HEK293T (cell line): ENCODE results near the gene STAB1.

ENCODE experiments used
- ARNT ChIP-seq: fragments of 450-650 bp; IDR thresholded peaks from 2 replicates; pipeline ENCODE4 v1.6.1; 2017; ENCODE audit warnings: mild to moderate bottlenecking
- ELF4 ChIP-seq: fragments of 450-650 bp; IDR thresholded peaks from 2 replicates; pipeline ENCODE4 v1.6.1; 2017; ENCODE audit warnings: antibody characterized with exemption
- FOXM1 ChIP-seq: fragments of 450-650 bp; IDR thresholded peaks from 2 replicates; pipeline ENCODE4 v1.6.1; 2017; ENCODE audit warnings: mild to moderate bottlenecking, borderline replicate concordance
- NFRKB ChIP-seq: fragments of 450-650 bp; IDR thresholded peaks from 2 replicates; pipeline ENCODE4 v1.6.1; 2016; ENCODE audit warnings: mild to moderate bottlenecking, moderate library complexity
- SP1 ChIP-seq: fragments of 450-650 bp; IDR thresholded peaks from 2 replicates; pipeline ENCODE4 v1.6.1; 2017
- SUZ12 ChIP-seq: fragments of 450-650 bp; IDR thresholded peaks from 2 replicates; pipeline ENCODE4 v1.6.1; 2016; ENCODE audit warnings: mild to moderate bottlenecking
- TARDBP ChIP-seq: fragments of 450-650 bp; IDR thresholded peaks from 2 replicates; pipeline ENCODE4 v1.6.1; 2016
- ZNF384 ChIP-seq: fragments of 450-650 bp; IDR thresholded peaks from 2 replicates; pipeline ENCODE4 v1.6.1; 2016
- TF ChIP-seq, protein P1 (sequence below): fragments of 450-650 bp; IDR thresholded peaks from 2 replicates; pipeline ENCODE4 v1.6.1; 2016

DNA sequence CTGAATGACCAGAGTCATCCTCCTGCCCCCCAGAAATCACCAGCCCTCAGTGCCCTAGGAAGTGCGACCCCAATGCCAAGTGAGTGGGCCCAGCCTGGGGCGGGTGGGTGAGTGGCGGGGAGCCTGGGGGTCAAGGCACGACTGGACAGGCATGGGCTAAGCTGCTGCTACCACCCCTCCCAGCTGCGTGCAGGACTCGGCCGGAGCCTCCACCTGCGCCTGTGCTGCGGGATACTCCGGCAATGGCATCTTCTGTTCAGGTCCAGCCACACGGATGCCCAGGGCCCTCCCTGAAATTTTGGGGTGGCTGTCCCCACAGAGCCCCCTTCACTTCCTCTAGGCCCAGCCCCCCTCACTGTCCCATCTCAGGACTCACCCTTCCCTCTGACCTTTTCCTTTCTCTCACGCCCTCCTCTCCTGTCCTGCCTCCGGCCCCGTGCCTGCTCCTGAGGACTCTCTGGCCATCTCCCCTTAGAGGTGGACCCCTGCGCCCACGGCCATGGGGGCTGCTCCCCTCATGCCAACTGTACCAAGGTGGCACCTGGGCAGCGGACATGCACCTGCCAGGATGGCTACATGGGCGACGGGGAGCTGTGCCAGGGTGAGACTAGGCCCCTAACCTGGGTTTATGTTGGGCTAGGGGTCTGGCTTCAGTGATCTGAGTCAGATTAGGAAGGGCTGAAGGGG, 21.5 kb downstream of the STAB1 start:
- no peak for TF ChIP-seq ELF4
- TF ChIP-seq SUZ12, result no peak
- TF ChIP-seq TARDBP, result no peak
- no peak for TF ChIP-seq FOXM1
- no peak for TF ChIP-seq SP1
- TF ChIP-seq, protein P1, sequence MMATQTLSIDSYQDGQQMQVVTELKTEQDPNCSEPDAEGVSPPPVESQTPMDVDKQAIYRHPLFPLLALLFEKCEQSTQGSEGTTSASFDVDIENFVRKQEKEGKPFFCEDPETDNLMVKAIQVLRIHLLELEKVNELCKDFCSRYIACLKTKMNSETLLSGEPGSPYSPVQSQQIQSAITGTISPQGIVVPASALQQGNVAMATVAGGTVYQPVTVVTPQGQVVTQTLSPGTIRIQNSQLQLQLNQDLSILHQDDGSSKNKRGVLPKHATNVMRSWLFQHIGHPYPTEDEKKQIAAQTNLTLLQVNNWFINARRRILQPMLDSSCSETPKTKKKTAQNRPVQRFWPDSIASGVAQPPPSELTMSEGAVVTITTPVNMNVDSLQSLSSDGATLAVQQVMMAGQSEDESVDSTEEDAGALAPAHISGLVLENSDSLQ, result no peak
- TF ChIP-seq NFRKB, result no peak
- no peak for TF ChIP-seq ARNT
- no peak for TF ChIP-seq ZNF384
